BLaER1 (cell line): Measurements from ENCODE around the gene MYO1D.

Experiments used
- H3K27ac ChIP-seq: shearing (Covaris generic); formaldehyde crosslinking; 2 replicates; pipeline ENCODE4 v1.8.1; 2022
- H3K27me3 ChIP-seq: shearing (Covaris generic); formaldehyde crosslinking; 2 replicates; pipeline ENCODE4 v1.8.1; 2022
- H3K36me3 ChIP-seq: shearing (Covaris generic); formaldehyde crosslinking; 2 replicates; pipeline ENCODE4 v1.8.1; 2022
- H3K4me1 ChIP-seq: shearing (Covaris generic); formaldehyde crosslinking; 2 replicates; pipeline ENCODE4 v1.8.1; 2022
- H3K4me2 ChIP-seq: shearing (Covaris generic); formaldehyde crosslinking; 2 replicates; pipeline ENCODE4 v1.8.1; 2022
- H3K4me3 ChIP-seq: shearing (Covaris generic); formaldehyde crosslinking; 2 replicates; pipeline ENCODE4 v1.8.1; 2022
- H3K9ac ChIP-seq: shearing (Covaris generic); formaldehyde crosslinking; 2 replicates; pipeline ENCODE4 v1.8.1; 2022
- H3K9me3 ChIP-seq: shearing (Covaris generic); formaldehyde crosslinking; 2 replicates; pipeline ENCODE4 v1.8.1; 2022
- H4K20me1 ChIP-seq: shearing (Covaris generic); formaldehyde crosslinking; 2 replicates; pipeline ENCODE4 v1.8.1; 2022
- Cebpa-rat ChIP-seq: shearing (Covaris generic); IDR thresholded peaks from 2 replicates; pipeline ENCODE4 v1.8.1; 2022

MYO1D gene

DNA sequence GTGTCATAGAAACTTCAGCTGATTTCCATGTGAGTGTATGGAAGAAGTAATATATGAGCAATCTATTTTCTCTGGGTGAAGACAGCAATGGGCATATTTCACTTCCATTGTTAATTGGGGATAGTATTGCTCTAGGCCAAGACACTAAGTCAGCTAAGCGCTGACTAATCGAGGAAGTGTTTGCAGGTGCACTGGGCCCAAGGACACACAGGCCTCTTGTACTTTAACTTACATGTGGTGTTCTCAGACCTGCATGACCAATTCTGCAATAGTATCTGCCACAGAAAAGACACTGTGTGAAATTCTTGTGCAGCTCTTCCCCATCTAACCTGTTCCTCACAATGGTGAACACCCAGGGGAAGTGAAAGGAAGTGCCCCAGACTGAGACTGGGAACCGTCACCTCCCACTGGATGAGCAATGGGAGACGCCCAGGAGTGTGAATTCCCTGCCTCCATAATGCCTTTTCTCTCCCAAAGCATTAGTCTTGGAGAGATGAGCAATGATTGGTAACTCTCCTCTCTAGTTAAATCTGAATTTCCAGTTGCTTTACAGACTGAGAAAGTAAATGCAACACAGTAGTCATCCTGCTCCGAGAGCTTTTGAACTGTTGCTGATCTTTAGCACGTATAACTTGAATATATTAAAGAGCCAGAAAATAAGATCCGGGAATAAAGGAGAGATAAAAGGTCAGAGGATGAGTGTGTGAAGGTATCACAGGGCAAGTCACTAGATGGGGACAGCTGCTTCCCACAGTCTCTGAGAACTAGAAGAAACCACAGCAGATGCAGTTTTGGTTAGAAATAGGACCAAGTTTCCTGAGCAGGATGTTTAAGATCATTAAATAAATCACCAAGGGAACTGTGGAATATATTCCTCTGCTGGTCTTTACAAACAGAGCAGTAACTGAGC, 307.5 kb downstream of the MYO1D start:
- Histone ChIP-seq H3K27ac (no peak overlapping the region; the same call in 1 of the 2 replicates), H4K20me1 (no peaks in the 10 kb centered on the region), H3K4me2 (peak overlapping the region; percentile 68), H3K9me3 (no peaks in the 10 kb centered on the region), H3K4me1 (peaks cover 24% of the 10 kb centered on the region), H3K36me3 (no peaks in the 10 kb centered on the region), H3K9ac (no peak overlapping the region), H3K27me3 (no peaks in the 10 kb centered on the region), H3K4me3 (no peak overlapping the region)
- no peak for TF ChIP-seq Cebpa-rat

- H3K9me3 ChIP-seq = no peaks in the 10 kb centered on the region
- H4K20me1 ChIP-seq = no peaks in the 10 kb centered on the region
- TF ChIP-seq Cebpa-rat = no peak
- H3K9ac ChIP-seq = no peak overlapping the region
- no peaks in the 10 kb centered on the region for H3K27me3 ChIP-seq
- no peak overlapping the region for H3K4me3 ChIP-seq
- H3K4me1 ChIP-seq = peaks cover 24% of the 10 kb centered on the region
- peak overlapping the region; percentile 68; the same call in 1 of the 2 replicates for H3K4me2 ChIP-seq
- no peak overlapping the region for H3K27ac ChIP-seq
- no peaks in the 10 kb centered on the region for H3K36me3 ChIP-seq
These were observed 308.2 kb downstream of the MYO1D start for GRCh38 chr17:32568705-32569104.

DNA sequence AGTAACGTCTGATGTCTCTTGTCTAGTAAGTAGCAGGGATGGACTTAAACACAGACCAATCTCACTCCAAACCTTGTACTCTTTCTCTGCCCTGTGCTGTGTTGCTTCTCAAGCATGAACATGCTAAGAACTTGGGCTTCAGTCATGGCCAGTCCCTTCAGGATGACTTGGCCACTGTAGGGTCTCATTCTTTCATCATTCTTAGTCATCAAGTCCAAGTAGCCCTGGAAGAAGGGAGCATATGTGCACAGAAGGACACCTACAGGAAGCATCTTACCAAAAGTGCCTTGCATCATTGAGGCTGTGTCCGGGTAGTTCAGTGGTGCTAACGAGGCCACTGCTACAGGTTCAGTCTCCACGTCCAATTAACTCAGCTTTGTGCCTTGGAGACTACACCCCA, 309.4 kb downstream of the MYO1D start:
- no peak overlapping the region for H3K4me2 ChIP-seq
- H3K4me1 ChIP-seq = peaks cover 24% of the 10 kb centered on the region
- no peaks in the 10 kb centered on the region for H3K36me3 ChIP-seq
- no peaks in the 10 kb centered on the region for H3K27me3 ChIP-seq
- no peaks in the 10 kb centered on the region for H4K20me1 ChIP-seq
- H3K9me3 ChIP-seq = no peaks in the 10 kb centered on the region
- TF ChIP-seq Cebpa-rat = no peak
- no peak overlapping the region for H3K9ac ChIP-seq
- H3K4me3 ChIP-seq = no peak overlapping the region
- H3K27ac ChIP-seq = no peak overlapping the region

DNA sequence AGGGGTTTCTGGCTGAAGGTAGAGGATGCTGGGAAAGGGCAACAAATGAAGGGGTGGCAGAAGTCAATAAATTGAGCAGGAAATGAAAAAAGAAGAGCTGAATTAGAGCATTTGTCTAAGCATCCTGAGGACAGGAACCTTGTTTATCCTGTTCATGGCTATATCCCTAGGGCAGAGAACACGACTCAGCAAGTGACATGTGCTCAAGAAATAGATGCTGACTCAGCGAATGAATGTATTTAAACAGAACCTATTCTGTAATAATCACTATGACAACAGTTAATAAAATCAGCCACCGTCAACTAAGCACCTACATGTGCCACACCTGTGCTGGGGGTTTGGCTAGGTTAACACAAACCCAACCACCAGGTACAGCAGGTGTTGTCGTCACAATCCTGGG, 309.8 kb downstream of the MYO1D start:
- H3K9me3 ChIP-seq = no peaks in the 10 kb centered on the region
- no peaks in the 10 kb centered on the region for H3K27me3 ChIP-seq
- no peak overlapping the region for H3K4me3 ChIP-seq
- H3K4me2 ChIP-seq = no peak overlapping the region
- H3K36me3 ChIP-seq = no peaks in the 10 kb centered on the region
- H3K9ac ChIP-seq = no peak overlapping the region
- H3K27ac ChIP-seq = no peak overlapping the region
- H4K20me1 ChIP-seq = no peaks in the 10 kb centered on the region
- no peak for TF ChIP-seq Cebpa-rat
- H3K4me1 ChIP-seq = peaks cover 24% of the 10 kb centered on the region

- Histone ChIP-seq H3K27me3 (no peaks in the 10 kb centered on the region), H3K4me1 (peaks cover 24% of the 10 kb centered on the region), H4K20me1 (no peaks in the 10 kb centered on the region)
These were observed 310.6 kb downstream of the MYO1D start for GRCh38 chr17:32566303-32566702.

DNA sequence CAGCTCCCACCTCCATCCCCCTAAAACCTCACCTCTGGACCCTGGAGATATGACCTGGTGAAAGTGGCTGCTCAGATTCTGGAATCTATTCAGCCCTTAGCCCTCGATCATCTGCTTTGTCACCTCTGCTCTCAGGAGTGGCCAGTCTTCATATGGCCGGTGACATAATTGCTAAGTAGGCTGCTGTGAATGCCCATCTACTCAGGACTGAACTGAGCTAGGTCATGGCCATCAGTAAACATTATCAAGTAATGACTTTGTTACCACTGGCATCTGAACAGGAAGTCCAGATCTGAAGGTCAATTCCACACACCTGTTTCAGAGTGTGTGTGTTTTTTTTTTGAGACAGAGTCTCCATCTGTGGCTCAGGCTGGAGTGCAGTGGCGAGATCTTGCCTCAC, 311.5 kb downstream of the MYO1D start:
- Histone ChIP-seq H3K4me1 (peaks cover 20% of the 10 kb centered on the region), H3K27me3 (no peaks in the 10 kb centered on the region), H3K36me3 (no peaks in the 10 kb centered on the region), H4K20me1 (no peaks in the 10 kb centered on the region), H3K9ac (no peak overlapping the region), H3K27ac (no peak overlapping the region), H3K4me2 (no peak overlapping the region), H3K9me3 (no peaks in the 10 kb centered on the region), H3K4me3 (no peak overlapping the region)
- no peak for TF ChIP-seq Cebpa-rat

More at GRCh38 chr17:32566303-32566702, 310.6 kb downstream of the MYO1D start:
- H3K9me3 ChIP-seq = no peaks in the 10 kb centered on the region
- no peak overlapping the region for H3K4me3 ChIP-seq
- H3K9ac ChIP-seq = no peak overlapping the region
- no peak for TF ChIP-seq Cebpa-rat
- no peaks in the 10 kb centered on the region for H3K36me3 ChIP-seq
- H3K4me2 ChIP-seq = no peak overlapping the region
- no peak overlapping the region for H3K27ac ChIP-seq

DNA sequence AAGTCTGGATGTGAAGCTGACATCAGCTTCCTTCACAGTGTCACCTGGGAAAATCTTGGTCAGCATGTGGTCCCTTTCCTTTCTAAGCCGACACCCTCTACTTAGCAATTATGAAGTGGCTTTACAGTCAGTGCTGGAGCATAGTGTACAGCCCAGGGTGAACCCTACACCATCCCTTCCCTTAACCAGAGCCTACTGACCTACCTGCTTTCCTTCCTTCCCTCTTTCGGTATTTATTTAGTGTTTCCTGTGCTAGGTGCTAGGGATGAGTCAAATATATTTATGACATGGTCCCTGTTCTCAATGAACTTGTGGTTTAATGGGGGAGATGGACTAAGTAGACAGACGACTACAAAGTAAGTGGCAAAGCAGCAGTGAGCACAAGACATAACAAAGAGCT, 312.6 kb downstream of the MYO1D start:
- Histone ChIP-seq H3K4me3 (no peak overlapping the region), H3K27ac (no peak overlapping the region), H3K9ac (no peak overlapping the region), H3K36me3 (no peaks in the 10 kb centered on the region), H3K4me2 (no peak overlapping the region), H3K27me3 (no peaks in the 10 kb centered on the region), H4K20me1 (no peaks in the 10 kb centered on the region), H3K9me3 (no peaks in the 10 kb centered on the region), H3K4me1 (peaks cover 13% of the 10 kb centered on the region)
- no peak for TF ChIP-seq Cebpa-rat

GRCh38 chr17:32563583-32563982, 313.3 kb downstream of the MYO1D start:
- Histone ChIP-seq H3K36me3 (no peaks in the 10 kb centered on the region), H3K27ac (no peak overlapping the region), H3K4me3 (no peak overlapping the region), H3K9ac (no peak overlapping the region), H3K4me1 (peaks cover 13% of the 10 kb centered on the region), H3K9me3 (no peaks in the 10 kb centered on the region), H4K20me1 (no peaks in the 10 kb centered on the region), H3K4me2 (no peak overlapping the region), H3K27me3 (no peaks in the 10 kb centered on the region)
- no peak for TF ChIP-seq Cebpa-rat

DNA sequence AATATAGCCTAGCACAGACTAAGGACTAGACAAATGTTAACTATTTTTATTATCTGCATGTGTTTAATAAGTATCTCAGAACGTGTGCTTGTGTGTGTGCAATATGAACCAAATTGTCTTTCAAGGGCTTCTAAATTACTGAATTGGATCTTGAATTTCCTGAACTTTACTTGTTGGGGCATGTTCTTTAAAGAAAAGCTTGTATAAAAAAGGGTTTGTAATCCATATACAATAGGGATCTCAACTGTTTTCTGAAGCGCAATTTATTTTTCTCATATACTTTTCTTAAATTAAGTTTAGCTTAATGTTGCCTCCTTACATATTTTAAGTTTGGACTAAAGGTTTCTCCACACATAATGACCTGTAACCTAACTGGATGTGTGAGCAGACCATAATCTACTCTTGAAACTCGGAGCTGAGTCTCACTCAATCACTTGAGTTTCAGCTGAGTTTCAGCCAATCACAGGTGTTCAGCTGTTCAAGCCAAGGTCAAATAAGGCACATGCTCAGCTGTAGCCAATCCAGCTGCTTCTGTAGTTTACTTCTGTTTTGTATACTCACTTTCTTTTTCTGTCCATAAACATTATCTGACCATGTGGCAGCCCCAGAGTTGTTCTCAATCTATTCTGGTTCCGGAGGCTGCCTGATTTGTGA, 317.8 kb downstream of the MYO1D start:
- Histone ChIP-seq H3K9me3 (no peaks in the 10 kb centered on the region), H3K36me3 (no peaks in the 10 kb centered on the region), H3K9ac (peak overlapping the region; percentile 55; the same call in 1 of the 2 replicates), H3K4me3 (peak overlapping the region; percentile 28; the same call in 1 of the 2 replicates), H4K20me1 (no peaks in the 10 kb centered on the region), H3K27me3 (no peaks in the 10 kb centered on the region), H3K27ac (peak overlapping the region; percentile 66), H3K4me1 (peaks cover 32% of the 10 kb centered on the region), H3K4me2 (peak overlapping the region; percentile 88)
- no peak for TF ChIP-seq Cebpa-rat
